Measurements from ENCODE around the gene CENPA. TPM values are rescaled to one million over a fixed set of nuclear protein-coding genes. Genes with fewer than 3 reads are reported as not detected.

Gene CENPA
- total and polyA plus RNA-seq, 2 of the 13 experiments (the other 11 are each of a cell fraction or from before 2014, with no cell fraction given): 28.5 to 38.5 TPM

DNA sequence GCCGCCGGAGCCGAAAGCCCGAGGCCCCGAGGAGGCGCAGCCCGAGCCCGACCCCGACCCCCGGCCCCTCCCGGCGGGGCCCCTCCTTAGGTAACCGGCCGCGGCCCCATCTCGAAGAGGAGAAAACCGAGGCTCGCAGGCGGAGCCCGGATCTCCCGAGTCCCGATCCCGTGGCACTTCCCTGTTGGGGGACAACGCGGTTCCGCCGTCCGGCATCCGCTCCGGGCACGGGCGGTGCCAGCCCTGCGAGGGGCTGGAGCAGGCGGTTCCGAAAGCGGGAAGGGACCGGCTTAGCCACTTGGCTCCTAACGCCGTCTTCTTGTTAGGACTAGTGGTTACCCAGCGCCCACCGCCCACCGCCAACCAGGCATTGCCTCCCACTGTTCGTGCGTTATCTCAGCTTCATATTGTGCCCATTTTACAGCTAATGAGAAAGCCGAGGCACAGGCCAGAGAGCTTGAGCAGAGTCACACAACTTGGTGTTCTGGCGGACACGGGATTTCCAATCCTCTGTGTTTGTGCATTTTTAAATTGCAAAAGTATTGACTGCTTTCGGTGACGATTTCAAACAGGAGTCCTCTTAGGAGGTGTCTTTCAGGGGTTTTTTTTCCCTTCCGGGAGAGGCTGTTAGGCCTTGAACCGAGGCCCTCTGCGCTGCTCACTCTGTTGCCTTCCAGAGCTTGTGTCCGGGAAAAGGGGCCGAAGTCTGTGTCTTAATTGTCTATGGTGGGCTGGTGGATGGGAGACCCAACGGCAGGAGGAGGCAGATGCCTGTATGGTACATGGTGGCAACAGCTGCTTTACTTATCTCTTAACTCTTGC lies 562 bp downstream of the CENPA start (continued):
- TF ChIP-seq, protein P1, sequence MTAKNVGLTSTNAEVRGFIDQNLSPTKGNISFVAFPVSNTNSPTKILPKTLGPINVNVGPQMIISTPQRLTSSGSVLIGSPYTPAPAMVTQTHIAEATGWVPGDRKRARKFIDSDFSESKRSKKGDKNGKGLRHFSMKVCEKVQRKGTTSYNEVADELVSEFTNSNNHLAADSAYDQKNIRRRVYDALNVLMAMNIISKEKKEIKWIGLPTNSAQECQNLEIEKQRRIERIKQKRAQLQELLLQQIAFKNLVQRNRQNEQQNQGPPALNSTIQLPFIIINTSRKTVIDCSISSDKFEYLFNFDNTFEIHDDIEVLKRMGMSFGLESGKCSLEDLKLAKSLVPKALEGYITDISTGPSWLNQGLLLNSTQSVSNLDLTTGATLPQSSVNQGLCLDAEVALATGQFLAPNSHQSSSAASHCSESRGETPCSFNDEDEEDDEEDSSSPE (CRISPR knock-in tag; IDR thresholded peaks at IDR 0.05): no peak
- TF ChIP-seq KDM1A (CRISPR knock-in tag; IDR thresholded peaks at IDR 0.05) (0 out of 2 replicates have a peak, but pooled peaks have one; percentile 46), SALL1 (CRISPR knock-in tag; IDR thresholded peaks at IDR 0.05) (no peak), HNRNPL (IDR thresholded peaks at IDR 0.05; ENCODE audit: low read depth, low read length) (0 out of 2 replicates have a peak, but pooled peaks have one; percentile 36), KDM6A (CRISPR knock-in tag; IDR thresholded peaks at IDR 0.05; ENCODE audit: low read depth) (no peak), BRCA1 (CRISPR knock-in tag; IDR thresholded peaks at IDR 0.05) (no peak), ELF4 (CRISPR knock-in tag; IDR thresholded peaks at IDR 0.05; ENCODE audit: borderline replicate concordance) (no peak; the same call in 1 of the 2 replicates), SSRP1 (CRISPR knock-in tag; IDR thresholded peaks at IDR 0.05) (no peak), ZNF709 (CRISPR knock-in tag; IDR thresholded peaks at IDR 0.05) (no peak), ZBTB38 (CRISPR knock-in tag; IDR thresholded peaks at IDR 0.05) (0 out of 2 replicates have a peak, but pooled peaks have one; percentile 21), TRIM24 (CRISPR knock-in tag; IDR thresholded peaks at IDR 0.05) (no peak), ZFY (CRISPR knock-in tag; IDR thresholded peaks at IDR 0.05) (peak; percentile 4; the same call in 1 of the 2 replicates), ZNF354B (CRISPR knock-in tag; IDR thresholded peaks at IDR 0.05) (peak; percentile 10; the same call in 1 of the 2 replicates), MEIS2 (CRISPR knock-in tag; IDR thresholded peaks at IDR 0.05) (peak; percentile 36; the same call in 1 of the 2 replicates), SNAI1 (CRISPR knock-in tag; IDR thresholded peaks at IDR 0.05; ENCODE audit: borderline replicate concordance) (peak; percentile 7; the same call in 1 of the 2 replicates), LCORL (IDR thresholded peaks at IDR 0.05) (no peak), LCORL (CRISPR knock-in tag; IDR thresholded peaks at IDR 0.05) (0 out of 2 replicates have a peak, but pooled peaks have one; percentile 17)
- TF ChIP-seq, protein P2, sequence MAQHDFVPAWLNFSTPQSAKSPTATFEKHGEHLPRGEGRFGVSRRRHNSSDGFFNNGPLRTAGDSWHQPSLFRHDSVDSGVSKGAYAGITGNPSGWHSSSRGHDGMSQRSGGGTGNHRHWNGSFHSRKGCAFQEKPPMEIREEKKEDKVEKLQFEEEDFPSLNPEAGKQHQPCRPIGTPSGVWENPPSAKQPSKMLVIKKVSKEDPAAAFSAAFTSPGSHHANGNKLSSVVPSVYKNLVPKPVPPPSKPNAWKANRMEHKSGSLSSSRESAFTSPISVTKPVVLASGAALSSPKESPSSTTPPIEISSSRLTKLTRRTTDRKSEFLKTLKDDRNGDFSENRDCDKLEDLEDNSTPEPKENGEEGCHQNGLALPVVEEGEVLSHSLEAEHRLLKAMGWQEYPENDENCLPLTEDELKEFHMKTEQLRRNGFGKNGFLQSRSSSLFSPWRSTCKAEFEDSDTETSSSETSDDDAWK (CRISPR knock-in tag; IDR thresholded peaks at IDR 0.05): no peak
- TF ChIP-seq, protein P3, sequence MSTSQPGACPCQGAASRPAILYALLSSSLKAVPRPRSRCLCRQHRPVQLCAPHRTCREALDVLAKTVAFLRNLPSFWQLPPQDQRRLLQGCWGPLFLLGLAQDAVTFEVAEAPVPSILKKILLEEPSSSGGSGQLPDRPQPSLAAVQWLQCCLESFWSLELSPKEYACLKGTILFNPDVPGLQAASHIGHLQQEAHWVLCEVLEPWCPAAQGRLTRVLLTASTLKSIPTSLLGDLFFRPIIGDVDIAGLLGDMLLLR (CRISPR knock-in tag; IDR thresholded peaks at IDR 0.05): peak; percentile 80; the same call in 1 of the 2 replicates
- TF ChIP-seq, protein P4, sequence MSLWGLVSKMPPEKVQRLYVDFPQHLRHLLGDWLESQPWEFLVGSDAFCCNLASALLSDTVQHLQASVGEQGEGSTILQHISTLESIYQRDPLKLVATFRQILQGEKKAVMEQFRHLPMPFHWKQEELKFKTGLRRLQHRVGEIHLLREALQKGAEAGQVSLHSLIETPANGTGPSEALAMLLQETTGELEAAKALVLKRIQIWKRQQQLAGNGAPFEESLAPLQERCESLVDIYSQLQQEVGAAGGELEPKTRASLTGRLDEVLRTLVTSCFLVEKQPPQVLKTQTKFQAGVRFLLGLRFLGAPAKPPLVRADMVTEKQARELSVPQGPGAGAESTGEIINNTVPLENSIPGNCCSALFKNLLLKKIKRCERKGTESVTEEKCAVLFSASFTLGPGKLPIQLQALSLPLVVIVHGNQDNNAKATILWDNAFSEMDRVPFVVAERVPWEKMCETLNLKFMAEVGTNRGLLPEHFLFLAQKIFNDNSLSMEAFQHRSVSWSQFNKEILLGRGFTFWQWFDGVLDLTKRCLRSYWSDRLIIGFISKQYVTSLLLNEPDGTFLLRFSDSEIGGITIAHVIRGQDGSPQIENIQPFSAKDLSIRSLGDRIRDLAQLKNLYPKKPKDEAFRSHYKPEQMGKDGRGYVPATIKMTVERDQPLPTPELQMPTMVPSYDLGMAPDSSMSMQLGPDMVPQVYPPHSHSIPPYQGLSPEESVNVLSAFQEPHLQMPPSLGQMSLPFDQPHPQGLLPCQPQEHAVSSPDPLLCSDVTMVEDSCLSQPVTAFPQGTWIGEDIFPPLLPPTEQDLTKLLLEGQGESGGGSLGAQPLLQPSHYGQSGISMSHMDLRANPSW (CRISPR knock-in tag; IDR thresholded peaks at IDR 0.05; ENCODE audit: borderline replicate concordance): no peak
- TF ChIP-seq, protein P5, sequence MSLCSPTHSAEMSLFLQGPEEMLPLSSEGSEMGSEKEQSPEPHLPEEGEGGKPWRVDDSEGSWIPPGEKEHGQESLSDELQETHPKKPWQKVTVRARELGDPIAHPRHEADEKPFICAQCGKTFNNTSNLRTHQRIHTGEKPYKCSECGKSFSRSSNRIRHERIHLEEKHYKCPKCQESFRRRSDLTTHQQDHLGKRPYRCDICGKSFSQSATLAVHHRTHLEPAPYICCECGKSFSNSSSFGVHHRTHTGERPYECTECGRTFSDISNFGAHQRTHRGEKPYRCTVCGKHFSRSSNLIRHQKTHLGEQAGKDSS (CRISPR knock-in tag; IDR thresholded peaks at IDR 0.05; ENCODE audit: borderline replicate concordance, low read depth): 0 out of 2 replicates have a peak, but pooled peaks have one; percentile 36
- TF ChIP-seq, protein P6, sequence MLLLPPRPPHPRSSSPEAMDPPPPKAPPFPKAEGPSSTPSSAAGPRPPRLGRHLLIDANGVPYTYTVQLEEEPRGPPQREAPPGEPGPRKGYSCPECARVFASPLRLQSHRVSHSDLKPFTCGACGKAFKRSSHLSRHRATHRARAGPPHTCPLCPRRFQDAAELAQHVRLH (CRISPR knock-in tag; IDR thresholded peaks at IDR 0.05; ENCODE audit: borderline replicate concordance, low read depth): no peak
- TF ChIP-seq, protein P7, sequence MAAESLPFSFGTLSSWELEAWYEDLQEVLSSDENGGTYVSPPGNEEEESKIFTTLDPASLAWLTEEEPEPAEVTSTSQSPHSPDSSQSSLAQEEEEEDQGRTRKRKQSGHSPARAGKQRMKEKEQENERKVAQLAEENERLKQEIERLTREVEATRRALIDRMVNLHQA (CRISPR knock-in tag; IDR thresholded peaks at IDR 0.05): no peak

All from HepG2 (cell line).